Gastrocnemius medialis (tissue), 4 donors: ENCODE measurements around the gene CEL.

Experiments
- POLR2A ChIP-seq, 2 donors: fragments of 450-650 bp; IDR thresholded peaks; one replicate each; pipeline ENCODE4 v1.6.1; 2017; ENCODE audit warnings: antibody characterized with exemption in 2 of 2, mild to moderate bottlenecking in 2 of 2, moderate library complexity in 2 of 2
- TF ChIP-seq, protein P1 (sequence below), 5 experiments: fragments of 450-650 bp in 3 of 5; fragments of 200-600 bp in 2 of 5; sonication (generic) in 2 of 5; IDR thresholded peaks in 4 of 5; conservative IDR thresholded peaks in 1 of 5; 1 replicate in 4 of 5; 2 replicates in 1 of 5; pipeline ENCODE4 v1.5.1; 2016 to 2019; ENCODE audit warnings: antibody characterized with exemption in 5 of 5, mild to moderate bottlenecking in 3 of 5, moderate library complexity in 3 of 5

DNA sequence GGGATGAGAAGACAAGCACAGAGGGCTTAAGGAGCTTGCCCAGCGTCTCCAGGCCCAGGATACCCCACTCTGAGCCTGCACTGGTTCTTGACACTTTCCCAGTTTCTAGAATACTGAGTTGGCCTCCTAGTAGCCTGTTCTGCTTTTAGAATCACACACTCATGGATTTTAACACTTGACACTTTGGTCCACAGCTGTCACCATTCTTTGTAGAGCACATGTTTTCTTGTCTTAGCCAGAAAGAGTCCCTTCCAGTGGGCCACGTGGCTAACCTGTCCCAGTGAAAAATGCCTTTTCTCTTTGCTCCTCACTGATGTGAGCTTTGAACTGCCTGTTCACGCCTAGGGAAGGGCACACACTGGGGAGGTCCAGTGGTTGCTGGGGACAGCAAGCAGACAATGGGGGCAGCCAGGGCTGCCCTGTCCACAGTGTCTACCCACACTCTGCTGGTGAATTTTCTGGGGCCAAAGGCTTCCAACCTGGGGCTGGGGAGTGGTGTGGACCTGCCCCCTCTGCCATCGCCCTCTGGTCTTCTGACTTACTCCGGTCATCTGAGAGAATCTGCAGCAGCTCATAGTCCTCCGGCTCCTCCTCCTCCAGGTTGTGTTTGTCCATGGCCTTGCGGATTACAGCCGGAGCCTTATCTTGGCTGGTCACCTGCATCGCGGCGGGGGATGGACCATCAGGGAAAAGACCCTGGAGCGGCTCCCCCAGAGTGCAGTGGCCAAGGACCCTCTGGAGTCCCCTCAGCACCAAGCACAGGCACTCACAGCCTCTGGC is 38.1 kb downstream of the CEL start:
- TF ChIP-seq POLR2A (IDR thresholded peaks at IDR 0.05): no peak
- TF ChIP-seq, protein P1, sequence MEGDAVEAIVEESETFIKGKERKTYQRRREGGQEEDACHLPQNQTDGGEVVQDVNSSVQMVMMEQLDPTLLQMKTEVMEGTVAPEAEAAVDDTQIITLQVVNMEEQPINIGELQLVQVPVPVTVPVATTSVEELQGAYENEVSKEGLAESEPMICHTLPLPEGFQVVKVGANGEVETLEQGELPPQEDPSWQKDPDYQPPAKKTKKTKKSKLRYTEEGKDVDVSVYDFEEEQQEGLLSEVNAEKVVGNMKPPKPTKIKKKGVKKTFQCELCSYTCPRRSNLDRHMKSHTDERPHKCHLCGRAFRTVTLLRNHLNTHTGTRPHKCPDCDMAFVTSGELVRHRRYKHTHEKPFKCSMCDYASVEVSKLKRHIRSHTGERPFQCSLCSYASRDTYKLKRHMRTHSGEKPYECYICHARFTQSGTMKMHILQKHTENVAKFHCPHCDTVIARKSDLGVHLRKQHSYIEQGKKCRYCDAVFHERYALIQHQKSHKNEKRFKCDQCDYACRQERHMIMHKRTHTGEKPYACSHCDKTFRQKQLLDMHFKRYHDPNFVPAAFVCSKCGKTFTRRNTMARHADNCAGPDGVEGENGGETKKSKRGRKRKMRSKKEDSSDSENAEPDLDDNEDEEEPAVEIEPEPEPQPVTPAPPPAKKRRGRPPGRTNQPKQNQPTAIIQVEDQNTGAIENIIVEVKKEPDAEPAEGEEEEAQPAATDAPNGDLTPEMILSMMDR (IDR thresholded peaks at IDR 0.05 in 4 of 5, conservative IDR thresholded peaks at IDR 0.05 in 1 of 5): no peak
